Lung (tissue), 12 donors: ENCODE measurements around the gene ETHE1. TPM values are rescaled to one million over a fixed set of nuclear protein-coding genes. Genes with fewer than 3 reads are reported as not detected.

Experiments
- ATAC-seq: fragments of 200-7000 bp; cut with Tn5 transposase; one replicate; pipeline ENCODE4 v1.9.1; 2020; ENCODE audit warnings: moderate number of reproducible peaks; ENCODE audit not compliant: insufficient read depth, low FRiP score
- DNase-seq, 3 donors: peaks; one replicate each; pipeline ENCODE4 v3.0.0-alpha.2; 2013 to 2017
- H3K27ac ChIP-seq, 2 donors: one replicate each; pipeline ENCODE4 v1.5.1; 2013; ENCODE audit warnings: mild to moderate bottlenecking in 2 of 2, moderate library complexity in 2 of 2, control low read depth in 1 of 2, inconsistent platforms in 1 of 2, low read depth in 1 of 2, low read length in 1 of 2
- H3K27me3 ChIP-seq, 3 donors: one replicate each; pipeline ENCODE4 v1.5.1; 2013; ENCODE audit warnings: low read length in 2 of 3; ENCODE audit not compliant: control insufficient read depth in 3 of 3, insufficient read depth in 3 of 3
- H3K36me3 ChIP-seq, 4 donors: one replicate each; pipeline ENCODE4 v1.5.1; 2013; ENCODE audit warnings: low read length in 4 of 4, mild to moderate bottlenecking in 1 of 4, moderate library complexity in 1 of 4; ENCODE audit not compliant: control insufficient read depth in 4 of 4, insufficient read depth in 4 of 4
- H3K4me1 ChIP-seq, 5 donors: one replicate each; pipeline ENCODE4 v1.5.1; 2013; ENCODE audit warnings: low read length in 5 of 5, mild to moderate bottlenecking in 2 of 5, moderate library complexity in 1 of 5; ENCODE audit not compliant: control insufficient read depth in 5 of 5, insufficient read depth in 5 of 5
- H3K4me3 ChIP-seq: one replicate; pipeline ENCODE4 v1.5.1; 2013; ENCODE audit warnings: mild to moderate bottlenecking, control low read depth, moderate library complexity
- H3K9ac ChIP-seq, 2 donors: one replicate each; pipeline ENCODE4 v1.5.1; 2013; ENCODE audit warnings: low read length in 2 of 2, control low read depth in 1 of 2; ENCODE audit not compliant: insufficient read depth in 1 of 2
- H3K9me3 ChIP-seq, 4 donors: one replicate each; pipeline ENCODE4 v1.5.1; 2013; ENCODE audit warnings: low read length in 3 of 4, mild to moderate bottlenecking in 1 of 4, moderate library complexity in 1 of 4; ENCODE audit not compliant: control insufficient read depth in 4 of 4, insufficient read depth in 3 of 4
- CTCF ChIP-seq: IDR thresholded peaks from 2 replicates; pipeline ENCODE4 v1.5.1; 2012; ENCODE audit warnings: mild to moderate bottlenecking; ENCODE audit errors: control extremely low read depth, extremely low read depth
- WGBS, 2 donors: extraction: QIAGEN DNeasy Blood & Tissue Kit; methylation state at CpG; one replicate each; pipeline ENCODE4 v1.1.7; 2013; 5-methylcytosine and 5-hydroxymethylcytosine counted together
- polyA plus RNA-seq, 2 donors: library from polyadenylated mRNA; stranded (reverse); fragments of 200-250 nt; gene quantifications; one replicate each; pipeline ENCODE4 v1.2.1, GENCODE V29; 2013
- total RNA-seq, 2 donors: library from RNA; depleted of rRNA in 1 of 2; stranded (reverse); fragments of >200 nt in 1 of 2; gene quantifications; one replicate each; pipeline ENCODE4 v1.2.1, GENCODE V29; 2014 to 2021
- donor health status: control.
- donor health status: control.
- donor health status: Bipolar disorder and iron deficiency.
- donor health status: healthy.
- donor health status: DM: yes; HTN: yes; CAD: no.

ETHE1 gene
- total and polyA plus RNA-seq, 4 donors, result 15.0 to 76.9 (median 37.5) TPM

GRCh38 chr19:43467276-43467675 lies 59.7 kb downstream of the ETHE1 start:
- ATAC-seq (no peak), DNase-seq (no peak)
- Histone ChIP-seq H3K36me3 (no peaks in the 10 kb centered on the region), H3K4me1 (peaks cover 0 to 11% (median 0%) of the 10 kb centered on the region in 5 donors), H3K9me3 (no peaks in the 10 kb centered on the region), H3K27ac (no peak overlapping the region), H3K9ac (no peak overlapping the region), H3K27me3 (peaks cover 0 to 13% (median 11%) of the 10 kb centered on the region in 3 donors), H3K4me3 (no peak overlapping the region)
- TF ChIP-seq CTCF, result no peak
- 84 to 87% methylated on average over 6 of the region's 6 CpGs for WGBS, 2 donors

GRCh38 chr19:43466793-43467192 lies 60.2 kb downstream of the ETHE1 start:
- Histone ChIP-seq H3K4me3 (no peak overlapping the region), H3K36me3 (no peaks in the 10 kb centered on the region), H3K27me3 (peaks cover 0 to 13% (median 11%) of the 10 kb centered on the region in 3 donors), H3K27ac (no peak overlapping the region), H3K4me1 (peaks cover 0 to 11% (median 0%) of the 10 kb centered on the region in 5 donors), H3K9ac (no peak overlapping the region), H3K9me3 (no peaks in the 10 kb centered on the region)
- TF ChIP-seq CTCF, result no peak
- ATAC-seq, result no peak
- WGBS, 2 donors, result 100% methylated on average over 1 of the region's 1 CpG
- DNase-seq, result no peak

- no peak for TF ChIP-seq CTCF
- H3K9me3 ChIP-seq, result no peaks in the 10 kb centered on the region
- H3K36me3 ChIP-seq, result no peaks in the 10 kb centered on the region
- peaks cover 0 to 13% (median 11%) of the 10 kb centered on the region in 3 donors for H3K27me3 ChIP-seq
- 36 to 41% methylated on average over 24 of the region's 24 CpGs for WGBS, 2 donors
- no peak within 1 kb of the TSS for H3K9ac ChIP-seq
- H3K4me3 ChIP-seq, result no peak within 1 kb of the TSS
- H3K4me1 ChIP-seq, result peaks cover 0 to 11% (median 0%) of the 10 kb centered on the region in 5 donors
- ATAC-seq (no peak), DNase-seq (no peak)
- H3K27ac ChIP-seq, result peak within 1 kb of the TSS in 1 of 2 donors; percentile 72
Observed at GRCh38 chr19:43465468-43466120, 61.4 kb downstream of the ETHE1 start, which contains the start of gene LYPD3. Gene LYPD3 (minus strand): TSS chr19:43465608. CDS start chr19:43465571, 37 bp downstream.
